NCI-H128 (cell line): ENCODE measurements around the gene KRCC1.
"Not testable (repeated sequence)": the region's sequence is repeated elsewhere in the genome, so short reads cannot be mapped to it uniquely, and the experiment has no call there.

ENCODE experiments used
- DNase-seq: peaks from one replicate; lab custom pipeline; 2025; ENCODE audit not compliant: unreplicated experiment; lab: John Stamatoyannopoulos, UW

Gene KRCC1

GRCh38 chr2:88042476-88042875 is 13.1 kb downstream of the KRCC1 start:
- no peak for DNase-seq

GRCh38 chr2:88038263-88039105 is 17.1 kb downstream of the KRCC1 start:
- no peak for DNase-seq

GRCh38 chr2:88036606-88037005 is 19.0 kb downstream of the KRCC1 start:
- DNase-seq, result no peak

- no peak for DNase-seq
These were observed 19.4 kb downstream of the KRCC1 start for GRCh38 chr2:88036182-88036581.

GRCh38 chr2:88032070-88032702 is 23.4 kb downstream of the KRCC1 start:
- DNase-seq, result no peak

- DNase-seq, result no peak
These were observed 26.7 kb downstream of the KRCC1 start for GRCh38 chr2:88028931-88029330.

- no peak for DNase-seq
These were observed 27.7 kb downstream of the KRCC1 start for GRCh38 chr2:88027697-88028389.

GRCh38 chr2:88024509-88024908 is 31.1 kb downstream of the KRCC1 start:
- no peak for DNase-seq

- no peak for DNase-seq
These were observed 33.0 kb downstream of the KRCC1 start for GRCh38 chr2:88022669-88022921.

- DNase-seq, result no peak
These were observed 35.6 kb downstream of the KRCC1 start for GRCh38 chr2:88019985-88020384.

- no peak for DNase-seq
These were observed 36.7 kb downstream of the KRCC1 start for GRCh38 chr2:88018909-88019308.

GRCh38 chr2:88018077-88018805 is 37.3 kb downstream of the KRCC1 start:
- not testable (repeated sequence) for DNase-seq

- not testable (repeated sequence) for DNase-seq
These were observed 37.9 kb downstream of the KRCC1 start for GRCh38 chr2:88017780-88018038.

GRCh38 chr2:88016960-88017779 is 38.4 kb downstream of the KRCC1 start:
- no peak for DNase-seq

GRCh38 chr2:88016086-88016959 is 39.3 kb downstream of the KRCC1 start, which contains the start of gene RNU2-63P:
Gene RNU2-63P, minus strand, starts transcription at chr2:88016547.
- peak; percentile 56 for DNase-seq

- no peak for DNase-seq
These were observed 44.6 kb downstream of the KRCC1 start for GRCh38 chr2:88011011-88011410.

- no peak for DNase-seq
These were observed 45.4 kb downstream of the KRCC1 start for GRCh38 chr2:88010136-88010535.

- no peak for DNase-seq
These were observed 48.6 kb downstream of the KRCC1 start for GRCh38 chr2:88006912-88007439.

- no peak for DNase-seq
These were observed 49.8 kb downstream of the KRCC1 start for GRCh38 chr2:88005776-88006175.
